Measurements from ENCODE around the gene NSUN6. TPM values are rescaled to one million over a fixed set of nuclear protein-coding genes. Genes with fewer than 3 reads are reported as not detected.

NSUN6 gene
- polyA plus RNA-seq, 1 of the 3 experiments (the other 2 are of a cell fraction), result 5.3 TPM

- Histone ChIP-seq H3F3A (replicated peaks; ENCODE audit: insufficient read depth) (no peaks in the 10 kb centered on the region), H3K4me2 (no peak overlapping the region), H2AFZ (ENCODE audit: low read depth) (no peak overlapping the region), H3K27ac (ENCODE audit: low read depth in 2 of 2, low read length in 1 of 2) (no peak overlapping the region), H3K9ac (no peak overlapping the region), H3K79me2 (ENCODE audit: insufficient read depth) (no peaks in the 10 kb centered on the region), H3K4me3 (ENCODE audit: low read depth in 2 of 2, low read length in 1 of 2) (no peak overlapping the region), H3K27me3 (ENCODE audit: insufficient read depth) (no peaks in the 10 kb centered on the region), H3K4me1 (ENCODE audit: control insufficient read depth in 1 of 2, insufficient read depth in 2 of 2, low read depth in 1 of 2, low read length in 1 of 2) (no peaks in the 10 kb centered on the region), H3K36me3 (replicated peaks in 1 of 2; ENCODE audit: control insufficient read depth in 1 of 2, insufficient read depth in 2 of 2, low read length in 1 of 2) (peaks cover 0 to 21% of the 10 kb centered on the region in 2 experiments), H3K9me3 (0 out of 2 replicates have a peak, but pooled peaks cover 6% of the 10 kb centered on the region), H3K9me2 (no peaks in the 10 kb centered on the region), H4K20me1 (ENCODE audit: insufficient read depth) (no peaks in the 10 kb centered on the region)
- ChIA-PET POLR2A (no interaction called here), CTCF (no interaction called here)
- TF ChIP-seq NFIC (IDR thresholded peaks at IDR 0.05; ENCODE audit: borderline replicate concordance) (no peak), RFX5 (IDR thresholded peaks at IDR 0.05; ENCODE audit: low read length) (no peak), RAD21 (IDR thresholded peaks at IDR 0.05; ENCODE audit: low read length) (no peak), GABPA (IDR thresholded peaks at IDR 0.05; ENCODE audit: low read depth) (no peak), FOXJ3 (CRISPR knock-in tag; IDR thresholded peaks at IDR 0.05) (no peak), ELF1 (IDR thresholded peaks at IDR 0.05) (no peak), FOSL2 (IDR thresholded peaks at IDR 0.05; ENCODE audit: borderline replicate concordance, low read depth) (no peak), JUND (IDR thresholded peaks at IDR 0.05) (no peak), CTCF (IDR thresholded peaks at IDR 0.05) (no peak), SIN3A (IDR thresholded peaks at IDR 0.05; ENCODE audit: borderline replicate concordance, low read depth, low read length) (no peak), USF2 (IDR thresholded peaks at IDR 0.05; ENCODE audit: borderline replicate concordance, low read depth, low read length) (no peak), POLR2AphosphoS5 (IDR thresholded peaks at IDR 0.05; ENCODE audit: low read depth, low read length) (no peak), EP300 (IDR thresholded peaks at IDR 0.05; ENCODE audit: borderline replicate concordance in 1 of 2, low read depth in 1 of 2, low read length in 1 of 2) (no peak), USF1 (IDR thresholded peaks at IDR 0.05; ENCODE audit: borderline replicate concordance, low read depth) (no peak), NRF1 (IDR thresholded peaks at IDR 0.05; ENCODE audit: low read depth, low read length) (no peak), TCF12 (IDR thresholded peaks at IDR 0.05) (no peak), REST (IDR thresholded peaks at IDR 0.05; ENCODE audit: low read depth, low read length) (no peak), TAF1 (IDR thresholded peaks at IDR 0.05; ENCODE audit: borderline replicate concordance, low read depth, low read length) (no peak), SMC3 (IDR thresholded peaks at IDR 0.05; ENCODE audit: low read depth, low read length) (no peak), MXI1 (IDR thresholded peaks at IDR 0.05; ENCODE audit: low read depth, low read length) (no peak)
- WGBS (ENCODE audit: low lambda C conversion rate), result 90% methylated on average over 3 of the region's 3 CpGs
- DNase-seq, result no peak
Measured at GRCh38 chr10:18556522-18557147, 94.8 kb downstream of the NSUN6 start.

All from SK-N-SH (cell line).